ENCODE measurements around the gene SERPINB13.

SERPINB13 gene

GRCh38 chr18:63648241-63648640 lies 61.1 kb downstream of the SERPINB13 start:
- H2BK5ac ChIP-seq (ENCODE audit: low read length): no peak overlapping the region
- WGBS, 2 donors (ENCODE audit: extremely low coverage in 2 of 2, insufficient read length in 2 of 2, insufficient replicate concordance in 1 of 2): no CpG with 5 or more reads among the region's 7 CpGs

More at GRCh38 chr18:63648241-63648640, 61.1 kb downstream of the SERPINB13 start:
- Histone ChIP-seq H3K14ac (ENCODE audit: low read length) (no peak overlapping the region), H2BK120ac (ENCODE audit: low read depth, low read length) (no peak overlapping the region), H3K27me3 (ENCODE audit: control insufficient read depth in 3 of 3, insufficient read depth in 3 of 3, low read depth in 1 of 3, low read length in 3 of 3) (no peaks in the 10 kb centered on the region), H2AK5ac (ENCODE audit: low read depth, low read length) (no peak overlapping the region), H3K18ac (ENCODE audit: low read length) (no peak overlapping the region), H3K36me3 (replicated peaks in 1 of 2; ENCODE audit: control insufficient read depth in 2 of 2, insufficient read depth in 2 of 2, low read length in 2 of 2) (no peaks in the 10 kb centered on the region), H3K79me1 (ENCODE audit: low read depth, low read length) (no peaks in the 10 kb centered on the region), H4K8ac (ENCODE audit: low read depth, low read length) (no peak overlapping the region), H3K23ac (ENCODE audit: low read depth, low read length, poor library complexity) (no peak overlapping the region), H3K9me3 (replicated peaks in 1 of 2; ENCODE audit: control insufficient read depth in 2 of 2, insufficient read depth in 1 of 2, low read depth in 1 of 2, low read length in 2 of 2) (no peaks in the 10 kb centered on the region), H2BK15ac (ENCODE audit: low read length) (no peak overlapping the region), H3K4me3 (ENCODE audit: low read length in 2 of 2) (no peak overlapping the region), H4K91ac (ENCODE audit: low read depth, low read length, poor library complexity) (no peak overlapping the region), H3K4ac (ENCODE audit: low read length) (no peak overlapping the region), H3K27ac (replicated peaks; ENCODE audit: low read length) (no peak overlapping the region), H2BK12ac (ENCODE audit: low read length) (no peak overlapping the region), H2AFZ (ENCODE audit: low read length) (no peak overlapping the region), H3K9ac (ENCODE audit: low read depth, low read length, poor library complexity) (no peak overlapping the region), H3K4me2 (ENCODE audit: insufficient read depth, low read length, poor library complexity, severe bottlenecking) (no peak overlapping the region), H3K4me1 (ENCODE audit: control insufficient read depth in 2 of 2, insufficient read depth in 1 of 2, low read depth in 1 of 2, low read length in 2 of 2) (no peaks in the 10 kb centered on the region)
- DNase-seq (ENCODE audit: low spot score): no peak

All from neuronal stem cell (in vitro differentiated cells).